PC-9 (cell line): ENCODE data around the gene ESPN. TPM values are rescaled to one million over a fixed set of nuclear protein-coding genes. Genes with fewer than 3 reads are reported as not detected.

ENCODE experiments used
- BruUV-seq: library from RNA; stranded (reverse); fragments of 400-500 nt; replicated peaks from 2 replicates; lab custom pipeline; 2021; lab: Mats Ljungman, UMichigan
- CTCF ChIA-PET: fragments of 300-600 bp; sonication (Branson Sonifier 250); formaldehyde crosslinking; loops from one replicate; lab custom pipeline; 2022; ENCODE audit warnings: antibody characterized with exemption; lab: Charles Lee
- POLR2A ChIA-PET: fragments of 300-600 bp; sonication (Branson Sonifier 250); formaldehyde crosslinking; loops from one replicate; lab custom pipeline; 2022; ENCODE audit warnings: antibody characterized with exemption; ENCODE audit not compliant: unreplicated experiment; lab: Charles Lee
- DNase-seq, 2 experiments: peaks; one replicate each; pipeline versions ENCODE4 v3.0.0 to v3.0.0-alpha.2; 2015 to 2022; ENCODE audit warnings: mixed read lengths in 1 of 2
- H2AFZ ChIP-seq: fragments of 200-600 bp; sonication (generic); 2 replicates; pipeline ENCODE4 v1.8.1; 2017; ENCODE audit warnings: antibody characterized with exemption
- H3F3A ChIP-seq: fragments of 200-600 bp; sonication (generic); 2 replicates; pipeline ENCODE4 v1.8.1; 2017; ENCODE audit warnings: antibody characterized with exemption, mild to moderate bottlenecking, low read depth; ENCODE audit not compliant: insufficient read depth
- H3K27ac ChIP-seq: fragments of 200-600 bp; sonication (generic); 2 replicates; pipeline ENCODE4 v1.6.1; 2016; ENCODE audit warnings: mixed run types
- H3K27me3 ChIP-seq: fragments of 200-600 bp; sonication (generic); 2 replicates; pipeline ENCODE4 v1.6.1; 2016; ENCODE audit warnings: low read depth, mixed run types; ENCODE audit not compliant: insufficient read depth
- H3K36me3 ChIP-seq: fragments of 200-600 bp; sonication (generic); 2 replicates; pipeline ENCODE4 v1.6.1; 2016; ENCODE audit warnings: low read depth, mixed run types
- H3K4me1 ChIP-seq: fragments of 200-600 bp; sonication (generic); replicated peaks from 2 replicates; pipeline ENCODE4 v1.6.1; 2016; ENCODE audit warnings: mixed run types; ENCODE audit not compliant: insufficient read depth
- H3K4me2 ChIP-seq: fragments of 200-600 bp; sonication (generic); 2 replicates; pipeline ENCODE4 v1.6.1; 2017; ENCODE audit warnings: mixed run types
- H3K4me3 ChIP-seq: fragments of 200-600 bp; sonication (generic); 2 replicates; pipeline ENCODE4 v1.6.1; 2016; ENCODE audit warnings: mixed run types
- H3K79me2 ChIP-seq: fragments of 200-600 bp; sonication (generic); 2 replicates; pipeline ENCODE4 v1.6.1; 2017; ENCODE audit warnings: low read depth, mixed run types
- H3K9me2 ChIP-seq: fragments of 200-600 bp; sonication (generic); 2 replicates; pipeline ENCODE4 v1.8.1; 2017; ENCODE audit warnings: mild to moderate bottlenecking; ENCODE audit not compliant: insufficient read depth
- H3K9me3 ChIP-seq: fragments of 200-600 bp; sonication (generic); 2 replicates; pipeline ENCODE4 v1.8.1; 2016; ENCODE audit warnings: low read depth; ENCODE audit not compliant: insufficient read depth
- H4K20me1 ChIP-seq: fragments of 200-600 bp; sonication (generic); 2 replicates; pipeline ENCODE4 v1.8.1; 2017; ENCODE audit not compliant: insufficient read depth
- CTCF ChIP-seq: fragments of 200-600 bp; sonication (generic); conservative IDR thresholded peaks from 2 replicates; pipeline ENCODE4 v1.6.1; 2017; ENCODE audit warnings: mixed run types, antibody characterized with exemption, mild to moderate bottlenecking, moderate library complexity
- EZH2 ChIP-seq: fragments of 200-600 bp; sonication (generic); IDR thresholded peaks from 2 replicates; pipeline ENCODE4 v1.8.0; 2017; ENCODE audit warnings: antibody characterized with exemption, low read depth
- intact Hi-C: fragments of 100-400 bp; cut with micrococcal nuclease; formaldehyde crosslinking; loops from one replicate; pipeline ENCODE4 v1.10.0; 2022; ENCODE audit not compliant: unreplicated experiment
- total RNA-seq: library from RNA; stranded (reverse); gene quantifications from 2 replicates; pipeline ENCODE4 v1.2.3, GENCODE V29; 2021

Gene ESPN
- total RNA-seq, 1 experiment from 2014 or later, result 18.6 TPM

- H3K27ac ChIP-seq, result no peak overlapping the region
- H4K20me1 ChIP-seq, result no peaks in the 10 kb centered on the region
- no peaks in the 10 kb centered on the region for H3K79me2 ChIP-seq
- no peak for DNase-seq
- CTCF ChIA-PET, result interaction anchor here (0.6 kb wide), 1 partner anchor 8 kb away, joined by 10 read pairs; no protein-coding TSS in a partner anchor
- H3K9me3 ChIP-seq, result no peaks in the 10 kb centered on the region
- H3K4me3 ChIP-seq, result no peak overlapping the region
- no peaks in the 10 kb centered on the region for H3K36me3 ChIP-seq
- no peaks in the 10 kb centered on the region for H3K9me2 ChIP-seq
- peaks cover 19% of the 10 kb centered on the region for H3F3A ChIP-seq
- BruUV-seq, result no TSS peak
- POLR2A ChIA-PET, result no interaction called here
- TF ChIP-seq CTCF (no peak), EZH2 (no peak)
- intact Hi-C loops, result no loop called here
- no peak overlapping the region for H2AFZ ChIP-seq
- H3K27me3 ChIP-seq, result no peaks in the 10 kb centered on the region
- H3K4me1 ChIP-seq, result peaks cover 36% of the 10 kb centered on the region
- H3K4me2 ChIP-seq, result no peak overlapping the region
Observed at GRCh38 chr1:6416906-6417305, 7.7 kb upstream of the ESPN start.

- Histone ChIP-seq H3F3A (peaks cover 18% of the 10 kb centered on the region), H3K36me3 (no peaks in the 10 kb centered on the region), H2AFZ (no peak overlapping the region), H3K4me3 (no peak overlapping the region), H3K27ac (no peak overlapping the region), H3K9me3 (no peaks in the 10 kb centered on the region), H3K27me3 (no peaks in the 10 kb centered on the region), H3K4me1 (peaks cover 35% of the 10 kb centered on the region), H3K9me2 (no peaks in the 10 kb centered on the region), H3K79me2 (no peaks in the 10 kb centered on the region), H4K20me1 (no peaks in the 10 kb centered on the region), H3K4me2 (no peak overlapping the region)
- TF ChIP-seq CTCF, result no peak
- no peak for TF ChIP-seq EZH2
- BruUV-seq, result no TSS peak
- no peak for DNase-seq
- ChIA-PET POLR2A (no interaction called here), CTCF (no interaction called here)
- intact Hi-C loops, result no loop called here
Observed at GRCh38 chr1:6417961-6418667, 6.5 kb upstream of the ESPN start.

- Histone ChIP-seq H3F3A (peaks cover 11% of the 10 kb centered on the region; the same call in 1 of the 2 replicates), H3K9me3 (no peaks in the 10 kb centered on the region), H2AFZ (no peak overlapping the region), H3K9me2 (no peaks in the 10 kb centered on the region), H3K36me3 (no peaks in the 10 kb centered on the region), H3K27me3 (0 out of 2 replicates have a peak, but pooled peaks cover 2% of the 10 kb centered on the region), H3K79me2 (no peaks in the 10 kb centered on the region), H3K4me3 (no peak overlapping the region; the same call in 1 of the 2 replicates), H3K4me1 (peaks cover 28% of the 10 kb centered on the region), H4K20me1 (no peaks in the 10 kb centered on the region), H3K27ac (no peak overlapping the region), H3K4me2 (peak overlapping the region; percentile 75)
- ChIA-PET CTCF (no interaction called here), POLR2A (no interaction called here)
- no peak for DNase-seq
- intact Hi-C loops, result no loop called here
- TF ChIP-seq CTCF, result no peak
- BruUV-seq, result no TSS peak
Observed at GRCh38 chr1:6418668-6419396, 5.7 kb upstream of the ESPN start.
